Caco-2 (cell line): ENCODE data around the gene GRIA2. TPM values are rescaled to one million over a fixed set of nuclear protein-coding genes. Genes with fewer than 3 reads are reported as not detected.

ENCODE experiments used
- BruUV-seq: library from RNA; stranded (reverse); fragments of 400-500 nt; replicated peaks from 2 replicates; lab custom pipeline; 2021; lab: Mats Ljungman, UMichigan
- CTCF ChIA-PET: fragments of 300-600 bp; sonication (Branson Sonifier 250); formaldehyde crosslinking; loops from one replicate; lab custom pipeline; 2022; ENCODE audit warnings: antibody characterized with exemption; lab: Charles Lee
- POLR2A ChIA-PET: fragments of 300-600 bp; sonication (Branson Sonifier 250); formaldehyde crosslinking; loops from one replicate; lab custom pipeline; 2022; ENCODE audit warnings: antibody characterized with exemption; lab: Charles Lee
- DNase-seq, 2 experiments: peaks; one replicate each; pipeline versions ENCODE4 v3.0.0 to v3.0.0-alpha.2; 2020 to 2022
- H3K27me3 ChIP-seq: replicated peaks from 2 replicates; pipeline ENCODE4 v1.6.0; 2011; ENCODE audit warnings: low read length; ENCODE audit not compliant: control insufficient read depth, insufficient read depth
- H3K36me3 ChIP-seq: 2 replicates; pipeline ENCODE4 v1.5.1; 2011; ENCODE audit warnings: low read length; ENCODE audit not compliant: control insufficient read depth, insufficient read depth
- H3K4me1 ChIP-seq: fragments of 250-450 bp; sonication (Bioruptor Pico); 2 replicates; pipeline ENCODE4 v1.5.1; 2020; ENCODE audit warnings: mild to moderate bottlenecking
- H3K4me3 ChIP-seq: 2 replicates; pipeline ENCODE4 v1.5.1; 2011; ENCODE audit warnings: low read depth, mild to moderate bottlenecking, control low read depth, low read length
- H3K9me3 ChIP-seq: fragments of 250-450 bp; sonication (Bioruptor Pico); 2 replicates; pipeline ENCODE4 v1.5.1; 2020; ENCODE audit warnings: mild to moderate bottlenecking, moderate library complexity
- H3K27ac Mint-ChIP-seq: one replicate; pipeline ENCODE4 v1.8.0; 2022; ENCODE audit warnings: mixed read lengths; ENCODE audit not compliant: unreplicated experiment
- H3K27me3 Mint-ChIP-seq: one replicate; pipeline ENCODE4 v1.8.0; 2022; ENCODE audit warnings: mixed read lengths; ENCODE audit not compliant: insufficient read depth, unreplicated experiment
- H3K36me3 Mint-ChIP-seq: one replicate; pipeline ENCODE4 v1.8.0; 2022; ENCODE audit warnings: mild to moderate bottlenecking, mixed read lengths; ENCODE audit not compliant: insufficient read depth, unreplicated experiment
- H3K4me1 Mint-ChIP-seq: one replicate; pipeline ENCODE4 v1.8.0; 2022; ENCODE audit warnings: low read depth, mixed read lengths; ENCODE audit not compliant: unreplicated experiment
- H3K4me3 Mint-ChIP-seq: one replicate; pipeline ENCODE4 v1.8.0; 2022; ENCODE audit warnings: mild to moderate bottlenecking, moderate library complexity, mixed read lengths; ENCODE audit not compliant: unreplicated experiment
- H3K9me3 Mint-ChIP-seq: one replicate; pipeline ENCODE4 v1.8.0; 2022; ENCODE audit warnings: mixed read lengths; ENCODE audit not compliant: unreplicated experiment
- intact Hi-C: fragments of 100-400 bp; cut with micrococcal nuclease; formaldehyde crosslinking; loops from one replicate; pipeline ENCODE4 v1.10.0; 2022; ENCODE audit not compliant: unreplicated experiment
- total RNA-seq: library from RNA; stranded (reverse); gene quantifications from 2 replicates; pipeline ENCODE4 v1.2.3, GENCODE V29; 2022
- TF ChIP-seq, protein P1 (sequence below), 2 experiments: fragments of 200-600 bp in 1 of 2; IDR thresholded peaks; 1 replicate in 1 of 2; 2 replicates in 1 of 2; pipeline versions ENCODE4 v1.5.1 to v1.8.0; 2011 to 2022; ENCODE audit warnings: antibody characterized with exemption in 1 of 2, control low read depth in 1 of 2, inconsistent platforms in 1 of 2, low read depth in 1 of 2, low read length in 1 of 2, mild to moderate bottlenecking in 1 of 2, moderate library complexity in 1 of 2; ENCODE audit not compliant: insufficient read depth in 1 of 2, severe bottlenecking in 1 of 2, unreplicated experiment in 1 of 2

GRIA2 gene
- total RNA-seq, 1 experiment from 2014 or later = not detected

GRCh38 chr4:157219711-157220370 is 687 bp upstream of the GRIA2 start:
- Histone ChIP-seq H3K4me3 (no peak overlapping the region), H3K36me3 (no peaks in the 10 kb centered on the region), H3K27me3 (no peaks in the 10 kb centered on the region), H3K4me1 (no peaks in the 10 kb centered on the region), H3K9me3 (no peaks in the 10 kb centered on the region)
- TF ChIP-seq, protein P1, sequence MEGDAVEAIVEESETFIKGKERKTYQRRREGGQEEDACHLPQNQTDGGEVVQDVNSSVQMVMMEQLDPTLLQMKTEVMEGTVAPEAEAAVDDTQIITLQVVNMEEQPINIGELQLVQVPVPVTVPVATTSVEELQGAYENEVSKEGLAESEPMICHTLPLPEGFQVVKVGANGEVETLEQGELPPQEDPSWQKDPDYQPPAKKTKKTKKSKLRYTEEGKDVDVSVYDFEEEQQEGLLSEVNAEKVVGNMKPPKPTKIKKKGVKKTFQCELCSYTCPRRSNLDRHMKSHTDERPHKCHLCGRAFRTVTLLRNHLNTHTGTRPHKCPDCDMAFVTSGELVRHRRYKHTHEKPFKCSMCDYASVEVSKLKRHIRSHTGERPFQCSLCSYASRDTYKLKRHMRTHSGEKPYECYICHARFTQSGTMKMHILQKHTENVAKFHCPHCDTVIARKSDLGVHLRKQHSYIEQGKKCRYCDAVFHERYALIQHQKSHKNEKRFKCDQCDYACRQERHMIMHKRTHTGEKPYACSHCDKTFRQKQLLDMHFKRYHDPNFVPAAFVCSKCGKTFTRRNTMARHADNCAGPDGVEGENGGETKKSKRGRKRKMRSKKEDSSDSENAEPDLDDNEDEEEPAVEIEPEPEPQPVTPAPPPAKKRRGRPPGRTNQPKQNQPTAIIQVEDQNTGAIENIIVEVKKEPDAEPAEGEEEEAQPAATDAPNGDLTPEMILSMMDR (IDR thresholded peaks at IDR 0.05; ENCODE audit: insufficient read depth in 1 of 2, low read depth in 1 of 2, low read length in 1 of 2, severe bottlenecking in 1 of 2, unreplicated experiment in 1 of 2) = no peak
- ChIA-PET CTCF (no interaction called here), POLR2A (no interaction called here)
- Mint-ChIP-seq H3K9me3 (no peaks in the 10 kb centered on the region), H3K27ac (no peak overlapping the region), H3K36me3 (no peaks in the 10 kb centered on the region), H3K27me3 (peaks cover 9% of the 10 kb centered on the region), H3K4me1 (no peaks in the 10 kb centered on the region), H3K4me3 (no peak overlapping the region)
- DNase-seq = no peak
- BruUV-seq = no TSS peak
- intact Hi-C loops = no loop called here

- no peaks in the 10 kb centered on the region for H3K27me3 ChIP-seq
- Mint-ChIP-seq H3K27ac (no peak overlapping the region), H3K36me3 (no peaks in the 10 kb centered on the region), H3K4me1 (no peaks in the 10 kb centered on the region), H3K9me3 (no peaks in the 10 kb centered on the region), H3K27me3 (peaks cover 6% of the 10 kb centered on the region), H3K4me3 (no peak overlapping the region)
- intact Hi-C loops = no loop called here
- no peaks in the 10 kb centered on the region for H3K9me3 ChIP-seq
- no peak overlapping the region for H3K4me3 ChIP-seq
- no peaks in the 10 kb centered on the region for H3K36me3 ChIP-seq
- TF ChIP-seq, protein P1 (IDR thresholded peaks at IDR 0.05; ENCODE audit: insufficient read depth in 1 of 2, low read depth in 1 of 2, low read length in 1 of 2, severe bottlenecking in 1 of 2, unreplicated experiment in 1 of 2) = no peak
- no peak for DNase-seq
- ChIA-PET CTCF (no interaction called here), POLR2A (no interaction called here)
- BruUV-seq = no TSS peak
- H3K4me1 ChIP-seq = no peaks in the 10 kb centered on the region
Measured at GRCh38 chr4:157221426-157221894, 932 bp downstream of the GRIA2 start.

- Mint-ChIP-seq H3K27ac (no peak overlapping the region), H3K36me3 (no peaks in the 10 kb centered on the region), H3K4me1 (no peaks in the 10 kb centered on the region), H3K27me3 (peaks cover 3% of the 10 kb centered on the region), H3K9me3 (no peaks in the 10 kb centered on the region), H3K4me3 (no peak overlapping the region)
- ChIA-PET CTCF (no interaction called here), POLR2A (no interaction called here)
- Histone ChIP-seq H3K9me3 (no peaks in the 10 kb centered on the region), H3K4me3 (no peak overlapping the region), H3K4me1 (no peaks in the 10 kb centered on the region), H3K27me3 (no peaks in the 10 kb centered on the region), H3K36me3 (no peaks in the 10 kb centered on the region)
- no peak for DNase-seq
- intact Hi-C loops = no loop called here
- BruUV-seq = no TSS peak
- TF ChIP-seq, protein P1 (IDR thresholded peaks at IDR 0.05; ENCODE audit: insufficient read depth in 1 of 2, low read depth in 1 of 2, low read length in 1 of 2, severe bottlenecking in 1 of 2, unreplicated experiment in 1 of 2) = no peak
Measured at GRCh38 chr4:157221895-157222770, 1.6 kb downstream of the GRIA2 start.
